ENCODE measurements around the gene UPK3BL1.
"Not testable (repeated sequence)": the region's sequence is repeated elsewhere in the genome, so short reads cannot be mapped to it uniquely, and the experiment has no call there.

DNA sequence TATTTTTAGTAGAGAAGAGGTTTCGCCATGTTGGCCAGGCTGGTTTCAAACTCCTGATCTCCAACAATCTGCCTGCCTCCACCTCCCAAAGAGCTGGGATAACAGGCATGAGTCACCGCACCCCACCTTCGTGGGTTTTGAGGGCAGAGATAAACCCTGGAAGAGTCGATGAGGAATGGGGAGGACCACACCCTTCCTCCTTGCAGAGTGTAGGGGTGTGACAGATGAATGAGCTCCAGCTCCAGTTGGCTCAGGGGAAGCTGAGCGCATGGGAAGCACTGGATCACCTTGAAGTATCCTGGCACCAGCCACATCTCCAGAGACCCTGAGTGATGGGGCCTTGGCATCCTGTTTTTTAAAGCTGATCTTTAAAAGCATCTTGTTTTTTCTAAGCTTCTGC is 40.0 kb upstream of the UPK3BL1 start:
- TF ChIP-seq, protein P1, sequence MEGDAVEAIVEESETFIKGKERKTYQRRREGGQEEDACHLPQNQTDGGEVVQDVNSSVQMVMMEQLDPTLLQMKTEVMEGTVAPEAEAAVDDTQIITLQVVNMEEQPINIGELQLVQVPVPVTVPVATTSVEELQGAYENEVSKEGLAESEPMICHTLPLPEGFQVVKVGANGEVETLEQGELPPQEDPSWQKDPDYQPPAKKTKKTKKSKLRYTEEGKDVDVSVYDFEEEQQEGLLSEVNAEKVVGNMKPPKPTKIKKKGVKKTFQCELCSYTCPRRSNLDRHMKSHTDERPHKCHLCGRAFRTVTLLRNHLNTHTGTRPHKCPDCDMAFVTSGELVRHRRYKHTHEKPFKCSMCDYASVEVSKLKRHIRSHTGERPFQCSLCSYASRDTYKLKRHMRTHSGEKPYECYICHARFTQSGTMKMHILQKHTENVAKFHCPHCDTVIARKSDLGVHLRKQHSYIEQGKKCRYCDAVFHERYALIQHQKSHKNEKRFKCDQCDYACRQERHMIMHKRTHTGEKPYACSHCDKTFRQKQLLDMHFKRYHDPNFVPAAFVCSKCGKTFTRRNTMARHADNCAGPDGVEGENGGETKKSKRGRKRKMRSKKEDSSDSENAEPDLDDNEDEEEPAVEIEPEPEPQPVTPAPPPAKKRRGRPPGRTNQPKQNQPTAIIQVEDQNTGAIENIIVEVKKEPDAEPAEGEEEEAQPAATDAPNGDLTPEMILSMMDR (conservative IDR thresholded peaks at IDR 0.05 in 1 of 2, IDR thresholded peaks at IDR 0.05 in 1 of 2; ENCODE audit: low read depth in 1 of 2, low read length in 2 of 2): not testable (repeated sequence)
- TF ChIP-seq EZH2 (IDR thresholded peaks at IDR 0.05; ENCODE audit: low read length, missing control alignments): not testable (repeated sequence)

Measured in fibroblast of lung (primary cell).